GM19193 (cell line): ENCODE results near the gene XKR7.

Experiments used
- POLR2A ChIP-seq: IDR thresholded peaks from 4 replicates; pipeline ENCODE4 v1.6.1; 2011; ENCODE audit not compliant: insufficient read depth, insufficient read length; ENCODE audit errors: extremely low read depth

The XKR7 gene

DNA sequence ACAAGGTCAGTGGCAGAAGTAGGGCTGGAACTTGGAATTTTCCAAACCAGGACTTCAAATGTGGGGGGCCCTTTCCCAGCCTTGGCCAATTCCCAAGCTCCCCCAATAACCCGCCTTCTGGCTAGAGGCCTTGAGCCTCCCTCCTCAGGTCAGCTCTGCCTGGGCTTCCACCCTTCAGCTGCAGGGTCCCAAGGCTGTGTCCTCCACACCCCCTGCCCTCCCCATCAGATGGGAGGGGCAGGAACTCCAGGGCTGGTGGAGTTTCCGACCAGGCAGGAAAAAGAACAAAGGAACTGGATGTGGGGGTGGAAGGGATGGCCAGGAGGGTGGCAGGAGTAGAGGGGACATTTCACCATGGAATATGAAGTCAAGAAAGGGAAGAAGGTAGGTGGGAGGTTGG, 42.1 kb downstream of the XKR7 start, which contains the start of gene CCM2L:
Gene CCM2L, plus strand, starts transcription at position 338 of the 400 bp plus-strand sequence. Its CDS starts 17 bp downstream, at position 355.
- TF ChIP-seq POLR2A = no peak

DNA sequence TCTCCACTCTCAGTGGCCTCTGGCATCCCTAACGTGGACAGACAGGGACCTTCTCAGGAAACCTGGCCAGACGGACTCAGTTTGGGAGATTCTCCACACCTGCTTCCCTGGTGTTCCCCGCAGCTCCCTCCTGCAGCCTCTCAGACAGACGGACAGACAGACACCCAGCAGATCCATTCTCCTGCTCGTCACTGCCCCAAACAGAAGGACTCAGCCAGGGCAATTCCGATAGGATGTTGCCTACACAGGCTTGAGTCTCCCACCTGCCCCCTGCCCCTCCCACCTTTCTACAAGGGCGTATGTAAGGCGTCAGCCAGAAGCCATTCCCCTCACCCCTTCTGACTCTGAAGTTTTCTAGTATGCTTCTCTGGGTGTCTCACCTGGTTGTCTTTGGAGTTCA, 42.7 kb downstream of the XKR7 start:
- TF ChIP-seq POLR2A = no peak

DNA sequence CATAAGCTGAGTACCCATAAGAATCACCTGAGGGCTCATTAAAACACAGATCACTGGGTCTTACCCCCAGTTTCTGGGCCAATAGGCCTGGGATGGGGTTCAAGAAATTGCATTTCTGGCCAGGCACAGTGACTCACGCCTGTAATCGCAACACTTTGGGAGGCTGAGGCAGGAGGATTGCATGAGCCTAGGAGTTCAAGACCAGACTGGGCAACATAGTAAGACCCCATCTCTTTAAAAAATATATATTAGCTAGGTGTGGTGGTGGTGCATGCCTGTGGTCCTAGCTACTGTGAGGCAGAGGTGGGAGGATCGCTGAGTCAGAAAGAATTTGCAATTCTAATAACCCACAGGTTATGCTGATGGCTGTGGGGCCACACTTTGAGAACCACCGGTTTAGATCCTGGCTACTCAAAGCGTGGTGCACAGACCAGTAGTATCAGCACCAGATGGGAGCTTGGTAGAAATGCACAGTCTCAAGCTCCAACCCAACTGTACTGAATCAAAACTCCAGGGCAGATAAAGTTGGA, 44.3 kb downstream of the XKR7 start:
- no peak for TF ChIP-seq POLR2A

DNA sequence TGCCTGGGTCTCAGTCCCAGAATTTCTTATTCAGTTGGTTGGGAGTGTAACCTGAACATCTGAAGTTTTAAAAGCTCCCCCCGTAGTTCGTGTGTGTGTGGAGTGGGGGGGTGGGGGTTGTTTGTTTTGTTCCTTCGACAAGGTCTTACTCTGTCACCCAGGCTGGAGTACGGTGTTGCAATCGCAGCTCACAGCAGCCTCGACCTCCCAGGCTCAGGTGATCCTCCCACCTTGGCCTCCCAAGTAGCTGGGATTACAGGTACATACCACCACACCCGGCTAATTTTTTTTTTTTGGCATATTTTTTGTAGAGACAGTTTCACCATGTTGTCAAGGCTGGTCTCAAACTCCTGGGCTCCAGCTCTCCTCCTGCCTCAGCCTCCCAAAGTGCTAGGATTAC, 45.4 kb downstream of the XKR7 start:
- no peak for TF ChIP-seq POLR2A

DNA sequence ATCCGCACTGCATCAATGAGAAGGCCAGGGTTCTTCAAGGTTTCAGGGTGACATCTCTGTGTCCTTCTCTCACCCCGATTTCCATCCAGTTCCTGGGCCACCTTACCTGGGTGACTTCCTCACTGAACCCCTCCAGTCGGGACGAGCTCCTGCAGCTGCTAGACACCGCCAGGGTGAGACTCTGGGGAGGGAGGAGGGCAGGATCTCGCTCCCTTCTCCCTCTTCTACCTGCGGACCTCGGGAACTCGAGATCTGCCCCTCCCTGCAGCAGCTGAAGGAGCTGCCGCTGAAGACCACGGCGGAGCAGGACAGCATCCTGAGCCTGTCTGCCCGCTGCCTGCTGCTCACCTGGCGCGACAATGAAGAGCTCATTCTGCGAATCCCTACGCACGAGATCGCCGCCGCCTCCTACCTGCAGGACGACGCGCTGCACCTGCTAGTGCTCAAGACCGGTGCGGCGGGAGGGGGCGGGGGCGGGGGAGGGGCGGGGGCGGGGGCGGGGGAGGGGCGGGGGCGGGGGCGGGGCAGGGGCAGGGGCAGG, 49.8 kb downstream of the XKR7 start:
- no peak for TF ChIP-seq POLR2A

DNA sequence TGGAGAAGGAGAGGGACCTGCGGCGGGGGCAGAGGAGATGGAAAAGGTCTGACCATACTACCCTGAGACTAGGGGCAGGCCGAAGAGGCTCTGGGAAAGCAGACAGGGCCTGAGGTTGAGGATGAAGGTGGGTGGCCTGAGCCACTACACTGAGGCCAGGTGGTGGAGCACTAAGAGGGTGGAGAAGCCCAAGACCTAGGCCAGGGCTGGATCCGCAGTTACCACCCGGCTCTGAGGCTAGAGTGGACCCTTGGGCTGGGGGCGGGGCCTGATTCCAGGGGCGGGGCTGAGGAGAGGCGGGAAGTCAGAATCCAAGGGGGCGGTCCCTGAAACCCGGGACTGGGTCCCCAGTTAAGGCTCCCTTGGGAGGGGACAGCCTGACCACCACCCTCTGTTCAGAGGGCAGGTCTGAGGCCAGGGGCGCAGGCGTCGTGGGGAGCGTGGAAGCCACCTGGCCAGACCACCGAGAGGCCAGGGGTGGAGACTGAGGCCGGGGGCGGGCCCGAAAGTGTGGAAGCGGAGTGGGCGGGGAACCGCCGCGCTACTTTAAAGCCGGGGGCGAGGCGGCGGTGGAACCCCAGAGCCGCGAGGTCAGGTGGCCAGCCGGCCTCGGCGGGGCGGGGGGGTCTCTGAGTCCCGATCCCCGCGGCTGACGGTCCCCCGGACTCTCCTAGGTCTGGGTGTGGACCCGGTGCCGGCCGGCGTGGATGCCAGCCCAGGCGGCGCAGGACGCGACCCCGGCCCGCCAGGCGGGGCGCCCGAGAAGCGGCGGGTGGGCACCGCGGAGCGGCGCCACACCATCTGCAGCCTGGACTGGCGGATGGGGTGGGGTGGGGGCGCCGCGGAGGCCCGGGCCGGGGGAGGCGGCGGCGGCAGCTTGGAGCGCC, 50.6 kb downstream of the XKR7 start:
- TF ChIP-seq POLR2A = no peak

DNA sequence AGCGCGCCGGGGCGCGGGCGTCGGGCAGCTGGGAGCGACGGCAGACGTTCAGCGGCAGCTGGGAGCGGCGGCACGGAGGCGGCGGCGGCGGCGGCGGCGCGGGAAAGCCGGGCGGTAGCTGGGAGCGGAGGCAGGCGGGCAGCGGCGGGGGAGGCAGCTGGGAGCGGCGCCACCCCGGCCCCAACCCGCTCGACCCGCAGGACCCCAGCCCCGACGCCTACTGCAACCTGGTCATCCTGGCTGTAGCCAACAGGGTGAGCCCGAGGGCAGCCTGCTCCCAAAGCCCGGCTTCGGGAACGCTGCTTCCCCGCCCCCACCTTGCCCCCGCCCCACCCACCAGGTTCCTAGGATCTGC, 51.2 kb downstream of the XKR7 start:
- TF ChIP-seq POLR2A = no peak

DNA sequence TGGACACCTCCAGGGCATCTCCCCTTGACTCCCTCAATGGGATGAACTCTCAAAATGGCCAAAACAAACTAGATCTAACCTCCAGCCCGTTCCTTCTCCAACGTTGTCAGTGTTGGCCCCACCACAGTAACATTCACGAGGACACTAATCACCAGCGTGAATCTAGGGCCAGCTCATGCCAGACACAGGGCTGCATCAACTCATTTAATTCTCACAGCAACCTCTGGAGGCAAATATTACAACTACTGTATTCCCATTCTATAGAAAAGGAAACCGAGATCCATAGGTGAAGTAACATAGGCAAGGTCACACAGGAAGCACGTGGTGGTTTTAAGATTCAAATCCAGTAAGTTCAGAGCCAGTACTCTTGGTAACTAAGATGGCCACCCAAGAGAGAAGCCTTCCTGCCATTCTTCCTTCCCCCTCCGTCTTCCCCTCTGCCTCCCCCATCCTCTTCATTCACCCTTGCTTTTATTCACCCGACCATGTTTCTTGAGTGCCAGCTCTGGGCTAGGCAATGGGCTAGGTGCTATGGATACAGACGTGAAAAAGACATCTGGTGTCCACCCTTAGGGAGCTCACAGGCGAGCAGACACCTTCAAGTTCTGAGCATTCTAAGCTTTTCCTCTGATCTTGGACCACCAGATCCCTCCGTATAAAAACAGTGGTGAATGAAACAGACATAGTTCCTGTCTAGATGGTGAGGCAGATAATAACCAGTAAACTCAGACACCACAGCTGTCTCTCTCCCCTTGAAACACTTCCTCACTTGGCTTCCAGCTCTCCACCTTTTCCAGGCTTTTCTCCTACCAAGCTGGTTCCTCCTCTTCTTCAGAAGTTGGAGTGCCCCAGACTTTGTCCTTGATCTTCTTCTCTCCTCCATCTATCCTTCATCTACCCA, 51.9 kb downstream of the XKR7 start:
- TF ChIP-seq POLR2A = no peak

DNA sequence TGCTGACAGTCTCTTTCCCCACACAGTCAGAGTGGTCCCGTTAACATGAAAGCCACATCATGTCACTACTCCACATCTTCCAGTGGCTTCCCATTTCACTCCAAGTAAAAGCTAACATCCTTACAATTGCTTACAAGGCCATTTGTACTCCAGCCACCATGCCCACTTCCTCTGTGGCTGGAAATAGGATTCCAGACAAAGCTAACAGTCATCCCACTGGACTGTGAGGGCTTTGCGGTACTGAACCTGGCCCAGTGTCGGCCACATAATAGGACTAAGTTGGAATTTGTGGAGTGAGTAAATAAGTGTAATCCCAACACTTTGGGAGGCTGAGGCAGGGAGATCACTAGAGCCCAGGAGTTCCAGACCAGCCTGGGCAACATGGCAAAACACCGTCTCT, 53.1 kb downstream of the XKR7 start:
- TF ChIP-seq POLR2A = no peak

DNA sequence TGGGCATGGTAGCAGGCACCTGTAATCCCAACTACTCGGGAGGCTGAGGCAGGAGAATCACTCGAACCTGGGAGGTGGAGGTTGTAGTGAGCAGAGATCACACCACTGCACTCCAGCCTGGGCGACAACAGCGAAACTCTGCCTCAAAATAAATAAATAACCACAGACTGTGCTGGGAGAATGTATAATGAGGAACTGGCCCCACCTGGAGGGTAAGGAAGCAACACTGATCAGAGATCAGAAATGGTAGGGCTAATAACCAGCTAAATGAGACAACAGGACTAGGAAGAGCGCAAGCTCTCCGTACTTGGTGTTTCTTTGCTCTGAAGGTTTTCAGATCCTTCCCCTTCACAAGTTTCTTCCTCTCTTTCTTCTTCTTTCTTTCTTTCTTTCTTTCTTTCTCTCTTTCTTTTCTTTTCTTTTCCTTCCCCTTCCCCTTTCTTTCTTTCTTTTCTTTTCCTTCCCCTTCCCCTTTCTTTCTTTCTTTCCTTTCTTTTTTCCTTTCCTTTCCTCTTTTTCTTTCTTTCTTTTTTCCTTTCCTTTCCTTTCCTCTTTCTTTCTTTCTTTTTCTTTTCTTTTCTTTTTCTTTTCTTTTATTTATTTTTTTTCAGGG, 56.8 kb downstream of the XKR7 start:
- TF ChIP-seq POLR2A = no peak

DNA sequence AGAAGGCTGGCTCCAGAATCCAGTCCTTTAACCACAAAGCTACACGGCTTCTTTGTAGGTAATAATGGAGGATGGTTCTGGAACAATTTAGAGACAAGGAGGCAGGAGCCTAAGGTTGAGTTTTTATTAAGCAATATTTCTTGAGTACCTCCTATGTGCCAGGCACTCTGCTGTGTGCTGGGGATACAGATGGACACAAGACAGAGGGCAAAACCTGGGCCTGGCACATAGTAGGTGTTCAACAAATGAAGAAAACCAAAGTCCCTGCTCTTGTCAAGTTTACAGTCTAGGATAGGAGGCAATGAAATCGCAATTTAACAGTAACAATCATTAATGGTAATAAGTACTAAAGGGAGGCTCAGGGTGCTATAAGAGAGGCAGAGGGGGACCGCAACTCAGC, 59.7 kb downstream of the XKR7 start:
- TF ChIP-seq POLR2A = no peak

DNA sequence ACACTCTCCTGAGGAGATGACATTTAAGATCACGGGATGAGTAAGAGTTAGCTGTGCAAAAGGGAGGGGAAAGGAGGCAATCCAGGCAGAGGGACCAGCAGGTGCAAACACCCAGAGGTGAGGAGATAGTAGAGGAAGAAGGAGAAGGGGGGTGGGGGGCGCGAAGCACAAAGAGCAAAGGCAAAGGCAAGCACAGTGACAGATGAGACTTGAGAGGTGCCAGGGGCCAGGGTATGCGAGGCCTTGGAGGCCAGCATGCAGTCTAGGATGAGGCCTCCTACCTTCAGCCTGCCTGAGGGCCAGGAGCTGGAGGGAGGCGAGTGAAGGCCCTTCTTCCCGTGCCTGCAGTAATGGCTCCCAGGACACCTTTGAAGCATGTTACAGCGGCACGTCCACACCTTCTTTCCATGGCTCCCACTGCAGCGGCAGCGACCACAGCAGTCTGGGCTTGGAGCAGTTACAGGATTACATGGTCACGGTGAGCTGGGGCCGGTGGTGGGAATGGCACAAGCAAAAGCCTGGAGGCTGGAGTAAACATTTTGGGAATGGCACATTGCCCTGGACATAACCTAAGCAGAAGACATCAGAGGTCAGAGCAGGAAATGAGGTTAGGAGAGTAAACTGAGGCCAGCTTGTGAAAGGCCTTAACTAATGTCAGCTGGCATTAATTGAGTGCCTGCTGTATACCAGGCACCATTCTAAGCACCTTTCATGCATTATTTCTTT, 60.9 kb downstream of the XKR7 start:
- no peak for TF ChIP-seq POLR2A

DNA sequence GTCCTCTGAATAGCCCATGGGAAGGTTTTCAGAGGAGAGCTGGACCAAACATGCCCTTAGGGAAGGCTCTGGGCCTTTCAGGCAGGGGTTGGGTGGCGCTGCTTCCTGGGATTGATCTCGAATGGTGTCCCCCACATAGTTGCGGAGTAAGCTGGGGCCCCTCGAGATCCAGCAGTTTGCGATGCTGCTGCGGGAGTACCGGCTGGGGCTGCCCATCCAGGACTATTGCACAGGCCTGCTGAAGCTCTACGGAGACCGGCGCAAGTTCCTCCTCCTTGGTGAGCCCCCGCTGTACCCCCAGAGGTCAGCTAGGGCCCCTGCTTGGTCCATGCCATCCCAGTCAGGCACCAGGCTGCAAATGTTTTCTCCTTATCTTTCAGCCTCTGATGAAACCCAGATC, 61.6 kb downstream of the XKR7 start:
- no peak for TF ChIP-seq POLR2A

DNA sequence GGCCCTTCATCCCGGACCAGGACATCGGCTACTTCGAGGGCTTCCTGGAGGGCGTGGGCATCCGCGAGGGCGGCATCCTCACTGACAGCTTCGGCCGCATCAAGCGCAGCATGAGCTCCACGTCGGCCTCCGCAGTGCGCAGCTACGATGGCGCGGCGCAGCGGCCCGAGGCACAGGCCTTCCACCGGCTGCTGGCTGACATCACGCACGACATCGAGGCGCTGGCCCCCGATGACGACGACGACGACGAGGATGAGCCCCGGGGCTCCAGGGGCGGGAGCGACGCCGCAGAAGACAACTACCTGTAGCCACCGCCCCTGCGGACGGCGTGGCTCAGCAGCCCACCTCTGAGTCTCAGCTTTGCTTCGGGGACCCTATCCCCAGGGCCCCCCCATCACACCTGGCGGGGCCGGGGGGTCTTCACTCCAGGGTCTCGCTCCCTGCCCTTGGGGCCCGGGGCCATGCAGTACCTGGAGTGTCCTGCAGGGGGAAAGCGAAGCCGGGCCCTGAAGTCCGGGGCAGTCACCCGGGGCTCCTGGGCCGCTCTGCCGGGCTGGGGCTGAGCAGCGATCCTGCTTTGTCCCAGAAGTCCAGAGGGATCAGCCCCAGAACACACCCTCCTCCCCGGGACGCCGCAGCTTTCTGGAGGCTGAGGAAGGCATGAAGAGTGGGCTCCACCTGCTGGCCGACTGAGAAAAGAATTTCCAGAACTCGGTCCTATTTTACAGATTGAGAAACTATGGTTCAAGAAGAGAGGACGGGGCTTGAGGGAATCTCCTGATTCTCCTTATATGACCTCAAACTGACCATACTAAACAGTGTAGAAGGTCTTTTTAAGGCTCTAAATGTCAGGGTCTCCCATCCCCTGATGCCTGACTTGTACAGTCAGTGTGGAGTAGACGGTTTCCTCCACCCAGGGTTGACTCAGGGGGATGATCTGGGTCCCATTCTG, 63.3 kb downstream of the XKR7 start:
- no peak for TF ChIP-seq POLR2A

DNA sequence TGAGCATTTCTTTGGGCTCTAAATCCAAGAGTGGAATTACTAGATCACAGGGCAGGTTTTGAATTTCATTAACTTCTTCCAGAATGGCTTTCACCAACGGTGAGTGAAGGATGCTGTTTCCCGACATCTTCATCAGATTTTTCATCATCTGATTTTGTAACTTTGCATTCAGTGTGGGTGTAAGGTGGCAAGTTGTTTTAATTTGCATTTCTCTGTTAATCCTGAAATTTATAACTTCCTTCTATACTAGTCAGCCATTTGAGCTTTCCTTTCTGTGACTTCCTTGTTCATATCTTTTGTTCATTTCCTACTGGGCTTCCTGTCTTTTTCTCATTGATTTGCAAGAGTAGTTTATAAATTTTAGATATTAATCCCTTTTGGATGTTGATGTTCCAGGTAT, 65.4 kb downstream of the XKR7 start:
- TF ChIP-seq POLR2A = no peak
